WTC11 (cell line): ENCODE results near the gene OR8K1. TPM values are rescaled to one million over a fixed set of nuclear protein-coding genes. Genes with fewer than 3 reads are reported as not detected.

Source experiments
- ATAC-seq: fragments of 200-7000 bp; cut with Tn5 transposase; 2 replicates; pipeline ENCODE4 v1.10.0; 2021; ENCODE audit warnings: mild to moderate bottlenecking, moderate library complexity
- CTCF ChIA-PET: fragments of 300-600 bp; sonication (Branson Sonifier 250); formaldehyde crosslinking; loops from one replicate; lab custom pipeline; 2021; ENCODE audit warnings: antibody characterized with exemption; lab: Charles Lee
- POLR2A ChIA-PET: fragments of 350-600 bp; sonication (Branson Sonifier 250); formaldehyde crosslinking; loops from one replicate; lab custom pipeline; 2021; ENCODE audit warnings: antibody characterized with exemption; lab: Charles Lee
- DNase-seq: peaks from one replicate; pipeline ENCODE4 v3.0.0; 2021; ENCODE audit warnings: low spot score
- H3K27ac Mint-ChIP-seq: 2 replicates; pipeline ENCODE4 v1.8.0; 2021; ENCODE audit warnings: mixed read lengths
- H3K27me3 Mint-ChIP-seq: 2 replicates; pipeline ENCODE4 v1.8.0; 2021; ENCODE audit warnings: low read depth, mild to moderate bottlenecking, moderate library complexity, mixed read lengths
- H3K36me3 Mint-ChIP-seq: 2 replicates; pipeline ENCODE4 v1.8.0; 2021; ENCODE audit warnings: mixed read lengths
- H3K4me1 Mint-ChIP-seq: 2 replicates; pipeline ENCODE4 v1.8.0; 2022; ENCODE audit warnings: mixed read lengths
- H3K4me3 Mint-ChIP-seq: 2 replicates; pipeline ENCODE4 v1.8.0; 2021; ENCODE audit warnings: mild to moderate bottlenecking, moderate library complexity, mixed read lengths
- H3K9me3 Mint-ChIP-seq: 2 replicates; pipeline ENCODE4 v1.8.0; 2021; ENCODE audit warnings: mixed read lengths
- FOXK1 ChIP-seq: sonication (generic); formaldehyde crosslinking; IDR thresholded peaks from 2 replicates; pipeline ENCODE4 v1.8.0; 2022; ENCODE audit warnings: mild to moderate bottlenecking, moderate library complexity, missing genetic modification reagents
- NFE2L1 ChIP-seq: sonication (generic); formaldehyde crosslinking; IDR thresholded peaks from 2 replicates; pipeline ENCODE4 v1.8.1; 2023; ENCODE audit warnings: missing genetic modification reagents
- NFYB ChIP-seq: sonication (generic); formaldehyde crosslinking; conservative IDR thresholded peaks from 2 replicates; pipeline ENCODE4 v1.8.0; 2022; ENCODE audit warnings: low read depth, missing genetic modification reagents
- NR3C1 ChIP-seq: sonication (generic); formaldehyde crosslinking; conservative IDR thresholded peaks from 2 replicates; pipeline ENCODE4 v1.8.1; 2023; ENCODE audit warnings: low read depth, mild to moderate bottlenecking, missing genetic modification reagents
- OVOL2 ChIP-seq: fragments of 250-450 bp; sonication (Bioruptor Pico); IDR thresholded peaks from 2 replicates; pipeline ENCODE4 v1.9.0; 2021; ENCODE audit warnings: mild to moderate bottlenecking, borderline replicate concordance
- PREB ChIP-seq: sonication (generic); formaldehyde crosslinking; IDR thresholded peaks from 2 replicates; pipeline ENCODE4 v1.8.1; 2022; ENCODE audit warnings: mild to moderate bottlenecking, missing genetic modification reagents, moderate library complexity, borderline replicate concordance
- RELA ChIP-seq: sonication (generic); formaldehyde crosslinking; IDR thresholded peaks from 2 replicates; pipeline ENCODE4 v1.8.1; 2022; ENCODE audit warnings: missing genetic modification reagents, mild to moderate bottlenecking, borderline replicate concordance
- RORB ChIP-seq: fragments of 250-450 bp; sonication (Bioruptor Pico); IDR thresholded peaks from 2 replicates; pipeline ENCODE4 v1.9.0; 2021; ENCODE audit warnings: mild to moderate bottlenecking
- SMAD3 ChIP-seq: sonication (generic); formaldehyde crosslinking; IDR thresholded peaks from 2 replicates; pipeline ENCODE4 v1.8.0; 2022; ENCODE audit warnings: missing genetic modification reagents, mild to moderate bottlenecking, borderline replicate concordance
- TEAD1 ChIP-seq: sonication (generic); formaldehyde crosslinking; IDR thresholded peaks from 2 replicates; pipeline ENCODE4 v1.8.0; 2022; ENCODE audit warnings: mild to moderate bottlenecking, missing genetic modification reagents
- ZNF232 ChIP-seq: sonication (generic); formaldehyde crosslinking; IDR thresholded peaks from 2 replicates; pipeline ENCODE4 v1.8.0; 2022; ENCODE audit warnings: mild to moderate bottlenecking, missing genetic modification reagents
- ZNF532 ChIP-seq: fragments of 250-450 bp; sonication (Bioruptor Pico); IDR thresholded peaks from 2 replicates; pipeline ENCODE4 v1.9.0; 2021; ENCODE audit warnings: mild to moderate bottlenecking, borderline replicate concordance
- total RNA-seq: library from RNA; stranded (reverse); gene quantifications from 3 replicates; pipeline ENCODE4 v1.2.3, GENCODE V29; 2021
- TF ChIP-seq, protein P1 (sequence below): fragments of 250-450 bp; sonication (Bioruptor Pico); conservative IDR thresholded peaks from 2 replicates; pipeline ENCODE4 v1.9.0; 2021; ENCODE audit warnings: mild to moderate bottlenecking
- TF ChIP-seq, protein P2 (sequence below): fragments of 250-450 bp; sonication (Bioruptor Pico); IDR thresholded peaks from 2 replicates; pipeline ENCODE4 v2.1.2; 2022; ENCODE audit warnings: mild to moderate bottlenecking, moderate library complexity
- TF ChIP-seq, protein P3 (sequence below): sonication (generic); formaldehyde crosslinking; IDR thresholded peaks from 2 replicates; pipeline ENCODE4 v1.8.1; 2023; ENCODE audit warnings: mild to moderate bottlenecking, missing genetic modification reagents
- TF ChIP-seq, protein P4 (sequence below): sonication (generic); formaldehyde crosslinking; IDR thresholded peaks from 2 replicates; pipeline ENCODE4 v1.8.1; 2023; ENCODE audit warnings: mild to moderate bottlenecking, missing genetic modification reagents, moderate library complexity
- TF ChIP-seq, protein P5 (sequence below): fragments of 250-450 bp; sonication (Bioruptor Pico); IDR thresholded peaks from 2 replicates; pipeline ENCODE4 v1.8.0; 2021; ENCODE audit warnings: mild to moderate bottlenecking

OR8K1 gene
- total RNA-seq, 1 experiment from 2014 or later = not detected

DNA sequence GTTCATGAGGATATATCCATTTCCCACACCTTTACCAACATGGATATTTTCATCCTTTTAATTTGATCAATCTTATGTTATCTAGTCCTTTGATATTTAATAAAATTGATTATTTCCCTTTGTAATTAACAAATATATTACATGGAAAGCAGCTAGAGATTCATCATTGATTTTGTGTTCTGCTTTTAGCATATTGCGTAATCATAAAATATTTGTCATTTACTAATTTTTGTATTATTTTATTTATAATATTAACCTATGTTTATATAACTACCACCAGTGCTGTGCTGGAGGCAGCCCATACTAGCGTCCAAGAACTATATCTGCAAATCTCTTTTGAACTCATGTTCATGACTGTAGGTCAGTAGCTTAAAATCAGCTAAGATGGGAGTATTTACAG lies 34.3 kb downstream of the OR8K1 start (continued):
- TF ChIP-seq, protein P1, sequence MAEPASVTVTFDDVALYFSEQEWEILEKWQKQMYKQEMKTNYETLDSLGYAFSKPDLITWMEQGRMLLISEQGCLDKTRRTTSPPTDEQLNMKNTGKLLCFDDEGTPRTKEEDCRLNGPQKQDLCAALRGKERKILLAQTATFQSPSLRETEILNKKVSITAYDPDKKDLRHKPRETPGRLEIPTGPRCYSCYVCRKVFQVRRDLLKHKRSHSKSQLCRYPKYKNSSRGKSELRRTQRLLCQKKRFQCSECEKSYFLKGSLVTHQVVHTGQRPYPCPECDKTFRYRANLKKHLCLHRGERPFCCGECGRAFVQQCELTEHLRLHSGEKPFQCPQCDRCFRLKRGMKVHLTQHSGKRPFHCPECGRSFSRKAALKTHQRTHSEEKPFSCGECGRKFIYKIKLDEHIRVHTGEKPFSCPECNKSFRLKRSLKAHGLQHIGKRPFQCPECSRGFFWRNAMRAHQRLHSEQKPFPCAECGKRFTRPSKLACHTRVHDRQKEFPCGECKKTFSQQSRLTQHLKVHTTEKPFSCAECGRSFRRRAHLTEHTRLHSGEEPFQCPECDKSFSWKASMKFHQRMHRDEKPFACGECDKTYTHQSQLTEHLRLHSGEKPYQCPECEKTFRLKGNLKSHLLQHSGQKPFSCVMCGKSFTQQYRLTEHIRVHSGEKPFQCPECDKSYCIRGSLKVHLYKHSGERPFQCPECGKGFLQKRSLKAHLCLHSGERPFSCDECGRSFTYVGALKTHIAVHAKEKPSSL (CRISPR knock-in tag) = no peak
- no peak for TF ChIP-seq ZNF532
- no peak for TF ChIP-seq NR3C1

DNA sequence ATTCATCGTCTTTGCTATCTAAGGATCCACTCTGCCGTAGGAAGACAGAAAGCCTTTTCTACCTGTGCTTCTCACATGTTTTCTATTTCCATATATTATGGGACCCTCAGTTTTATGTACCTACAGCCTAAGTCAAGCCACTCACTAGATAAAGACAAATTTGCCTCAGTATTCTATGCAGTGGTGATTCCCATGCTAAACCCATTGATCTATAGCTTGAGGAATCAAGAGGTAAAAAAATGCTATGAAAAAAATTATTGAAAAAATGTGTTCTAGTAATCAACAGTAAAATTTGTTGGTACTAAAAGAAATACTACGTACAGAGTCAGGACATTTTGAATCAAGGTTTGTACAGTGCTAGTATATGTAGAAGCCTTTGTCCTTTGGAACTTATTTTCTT lies 48.5 kb downstream of the OR8K1 start:
- Mint-ChIP-seq H3K4me1 (no peaks in the 10 kb centered on the region), H3K36me3 (no peaks in the 10 kb centered on the region), H3K27me3 (no peaks in the 10 kb centered on the region), H3K4me3 (no peak overlapping the region), H3K27ac (no peak overlapping the region), H3K9me3 (0 out of 2 replicates have a peak, but pooled peaks cover 4% of the 10 kb centered on the region)
- POLR2A ChIA-PET = no interaction called here
- CTCF ChIA-PET = no interaction called here
- TF ChIP-seq NFYB (no peak), OVOL2 (no peak), NFE2L1 (no peak), NR3C1 (no peak), SMAD3 (CRISPR knock-in tag) (no peak), RORB (CRISPR knock-in tag) (no peak), RELA (CRISPR knock-in tag) (no peak), FOXK1 (CRISPR knock-in tag) (no peak), PREB (no peak), ZNF232 (CRISPR knock-in tag) (no peak), TEAD1 (CRISPR knock-in tag) (no peak)
- TF ChIP-seq, protein P2, sequence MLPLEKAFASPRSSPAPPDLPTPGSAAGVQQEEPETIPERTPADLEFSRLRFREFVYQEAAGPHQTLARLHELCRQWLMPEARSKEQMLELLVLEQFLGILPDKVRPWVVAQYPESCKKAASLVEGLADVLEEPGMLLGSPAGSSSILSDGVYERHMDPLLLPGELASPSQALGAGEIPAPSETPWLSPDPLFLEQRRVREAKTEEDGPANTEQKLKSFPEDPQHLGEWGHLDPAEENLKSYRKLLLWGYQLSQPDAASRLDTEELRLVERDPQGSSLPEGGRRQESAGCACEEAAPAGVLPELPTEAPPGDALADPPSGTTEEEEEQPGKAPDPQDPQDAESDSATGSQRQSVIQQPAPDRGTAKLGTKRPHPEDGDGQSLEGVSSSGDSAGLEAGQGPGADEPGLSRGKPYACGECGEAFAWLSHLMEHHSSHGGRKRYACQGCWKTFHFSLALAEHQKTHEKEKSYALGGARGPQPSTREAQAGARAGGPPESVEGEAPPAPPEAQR (CRISPR knock-in tag) = no peak
- TF ChIP-seq, protein P3, sequence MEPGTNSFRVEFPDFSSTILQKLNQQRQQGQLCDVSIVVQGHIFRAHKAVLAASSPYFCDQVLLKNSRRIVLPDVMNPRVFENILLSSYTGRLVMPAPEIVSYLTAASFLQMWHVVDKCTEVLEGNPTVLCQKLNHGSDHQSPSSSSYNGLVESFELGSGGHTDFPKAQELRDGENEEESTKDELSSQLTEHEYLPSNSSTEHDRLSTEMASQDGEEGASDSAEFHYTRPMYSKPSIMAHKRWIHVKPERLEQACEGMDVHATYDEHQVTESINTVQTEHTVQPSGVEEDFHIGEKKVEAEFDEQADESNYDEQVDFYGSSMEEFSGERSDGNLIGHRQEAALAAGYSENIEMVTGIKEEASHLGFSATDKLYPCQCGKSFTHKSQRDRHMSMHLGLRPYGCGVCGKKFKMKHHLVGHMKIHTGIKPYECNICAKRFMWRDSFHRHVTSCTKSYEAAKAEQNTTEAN = no peak
- TF ChIP-seq, protein P1 (CRISPR knock-in tag) = no peak
- TF ChIP-seq, protein P4, sequence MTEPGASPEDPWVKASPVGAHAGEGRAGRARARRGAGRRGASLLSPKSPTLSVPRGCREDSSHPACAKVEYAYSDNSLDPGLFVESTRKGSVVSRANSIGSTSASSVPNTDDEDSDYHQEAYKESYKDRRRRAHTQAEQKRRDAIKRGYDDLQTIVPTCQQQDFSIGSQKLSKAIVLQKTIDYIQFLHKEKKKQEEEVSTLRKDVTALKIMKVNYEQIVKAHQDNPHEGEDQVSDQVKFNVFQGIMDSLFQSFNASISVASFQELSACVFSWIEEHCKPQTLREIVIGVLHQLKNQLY (CRISPR knock-in tag) = no peak
- TF ChIP-seq, protein P5, sequence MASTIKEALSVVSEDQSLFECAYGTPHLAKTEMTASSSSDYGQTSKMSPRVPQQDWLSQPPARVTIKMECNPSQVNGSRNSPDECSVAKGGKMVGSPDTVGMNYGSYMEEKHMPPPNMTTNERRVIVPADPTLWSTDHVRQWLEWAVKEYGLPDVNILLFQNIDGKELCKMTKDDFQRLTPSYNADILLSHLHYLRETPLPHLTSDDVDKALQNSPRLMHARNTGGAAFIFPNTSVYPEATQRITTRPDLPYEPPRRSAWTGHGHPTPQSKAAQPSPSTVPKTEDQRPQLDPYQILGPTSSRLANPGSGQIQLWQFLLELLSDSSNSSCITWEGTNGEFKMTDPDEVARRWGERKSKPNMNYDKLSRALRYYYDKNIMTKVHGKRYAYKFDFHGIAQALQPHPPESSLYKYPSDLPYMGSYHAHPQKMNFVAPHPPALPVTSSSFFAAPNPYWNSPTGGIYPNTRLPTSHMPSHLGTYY (CRISPR knock-in tag) = no peak
- DNase-seq = no peak
- no peak for ATAC-seq
